Activated CD4-positive, alpha-beta T cell treated with anti-CD3 and anti-CD28 coated beads, Interleukin-2, amount 10 ng/mL, durations not matched to agents 24 days and 14 days (primary cell): ENCODE measurements around the gene ZNF496. TPM values are rescaled to one million over a fixed set of nuclear protein-coding genes. Genes with fewer than 3 reads are reported as not detected.
A peak's percentile ranks its signal among the peaks of the same experiment; 100 is the strongest.

ENCODE experiments used
- DNase-seq: peaks from one replicate; pipeline ENCODE4 v3.0.0; 2022
- H3K27ac Mint-ChIP-seq: one replicate; pipeline ENCODE4 v1.8.0; 2022; ENCODE audit warnings: mild to moderate bottlenecking, mixed read lengths
- H3K27me3 Mint-ChIP-seq: one replicate; pipeline ENCODE4 v1.8.0; 2022; ENCODE audit warnings: mixed read lengths
- H3K36me3 Mint-ChIP-seq: one replicate; pipeline ENCODE4 v1.8.0; 2022; ENCODE audit warnings: low read depth, mild to moderate bottlenecking, mixed read lengths
- H3K4me1 Mint-ChIP-seq: one replicate; pipeline ENCODE4 v1.8.0; 2021; ENCODE audit warnings: mixed read lengths
- H3K4me3 Mint-ChIP-seq: one replicate; pipeline ENCODE4 v1.8.0; 2022; ENCODE audit warnings: mild to moderate bottlenecking, moderate library complexity, mixed read lengths
- H3K9me3 Mint-ChIP-seq: one replicate; pipeline ENCODE4 v1.8.0; 2021; ENCODE audit warnings: mixed read lengths
- intact Hi-C: fragments of 100-400 bp; cut with micrococcal nuclease; formaldehyde crosslinking; loops from one replicate; pipeline ENCODE4 v1.15.1; 2023
- total RNA-seq: library from RNA; stranded (reverse); gene quantifications from 2 replicates; pipeline ENCODE4 v1.2.3, GENCODE V29; 2022

The ZNF496 gene
- total RNA-seq, 1 donor from 2014 or later: 15.7 TPM

DNA sequence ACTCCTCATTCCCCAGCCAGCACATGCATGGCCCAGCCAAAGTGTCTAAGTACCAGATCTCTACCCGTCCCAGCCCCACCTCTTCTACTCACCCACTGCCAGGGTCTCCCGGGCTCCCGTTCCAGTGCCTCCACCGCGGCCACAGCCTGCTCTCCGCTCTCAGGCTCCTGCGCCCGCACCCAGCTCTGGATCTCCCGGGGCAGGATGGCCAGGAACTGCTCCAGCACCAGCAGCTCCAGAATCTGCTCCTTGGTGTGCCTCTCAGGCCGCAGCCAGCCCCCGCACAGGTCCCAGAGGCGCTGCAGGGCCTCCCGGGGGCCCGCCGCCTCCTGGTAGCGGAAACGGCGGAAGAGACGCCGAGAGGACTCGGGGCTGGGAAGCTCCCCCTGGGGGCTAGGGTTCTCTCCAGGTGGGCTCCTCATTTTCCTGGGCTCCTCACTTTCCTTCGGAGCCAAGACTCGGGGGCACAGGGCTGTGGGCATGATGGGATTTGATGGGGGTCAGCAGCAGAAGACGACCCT lies 2.5 kb downstream of the ZNF496 start:
- Mint-ChIP-seq H3K27me3 (peaks cover 2% of the 10 kb centered on the region), H3K27ac (no peak overlapping the region), H3K4me3 (no peak overlapping the region), H3K4me1 (peaks cover 11% of the 10 kb centered on the region), H3K36me3 (peaks cover 18% of the 10 kb centered on the region), H3K9me3 (no peaks in the 10 kb centered on the region)
- intact Hi-C loops: no loop called here
- no peak for DNase-seq

DNA sequence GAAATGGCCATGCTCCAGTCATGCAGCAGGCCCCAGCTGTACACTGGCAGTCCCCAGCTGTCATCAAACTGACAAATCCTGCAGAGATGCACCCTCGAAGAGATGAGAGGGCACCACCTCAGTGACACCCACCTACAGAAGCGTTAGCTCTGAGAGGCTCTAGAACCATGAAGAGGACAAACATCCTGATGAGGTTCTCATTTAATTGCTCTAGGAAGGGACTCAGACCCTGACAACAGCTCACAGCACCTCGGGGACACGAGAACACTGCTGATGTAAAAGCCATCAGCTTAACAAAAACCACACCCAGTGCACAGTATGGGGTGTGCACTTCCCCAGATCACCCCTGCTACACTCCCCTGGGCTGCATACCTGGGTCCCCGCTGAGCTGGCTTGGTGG lies 3.4 kb downstream of the ZNF496 start:
- Mint-ChIP-seq H3K9me3 (no peaks in the 10 kb centered on the region), H3K4me1 (peaks cover 11% of the 10 kb centered on the region)
- intact Hi-C loops: no loop called here

DNA sequence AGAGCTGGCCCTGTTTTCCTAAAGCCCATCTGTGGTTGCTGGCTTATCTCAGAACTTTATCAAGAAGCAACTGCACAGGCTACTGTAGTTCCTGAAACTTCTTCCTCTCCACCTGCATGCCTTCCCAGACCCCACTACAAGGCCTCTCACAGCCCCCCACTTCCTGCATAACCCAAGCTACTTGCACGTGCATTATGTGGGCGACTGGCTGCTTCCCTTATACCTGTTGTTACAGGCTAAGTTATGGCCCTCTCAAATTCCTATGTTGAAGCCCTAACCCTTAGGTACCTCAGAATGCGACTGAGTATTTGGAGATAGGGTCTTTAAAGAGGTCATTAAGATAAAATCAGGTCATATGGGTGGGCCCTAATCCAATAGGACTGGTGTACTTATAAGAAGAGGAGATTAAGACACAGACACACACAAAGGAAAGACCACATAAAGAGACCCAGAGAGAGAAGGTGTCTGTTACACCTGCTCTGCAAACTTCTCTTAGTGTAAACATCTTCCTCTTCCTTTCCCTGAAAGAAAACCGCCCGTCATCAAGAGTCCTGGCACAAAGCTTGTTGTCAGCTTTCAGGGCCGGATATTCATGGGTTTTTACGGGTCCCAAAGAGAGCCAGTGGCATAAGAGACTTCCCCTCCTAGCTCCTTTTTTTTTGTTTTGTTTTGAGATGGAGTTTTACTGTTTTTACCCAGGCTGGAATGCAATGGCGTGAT lies 5.1 kb downstream of the ZNF496 start:
- Mint-ChIP-seq H3K27ac (no peak overlapping the region), H3K4me3 (no peak overlapping the region), H3K9me3 (no peaks in the 10 kb centered on the region), H3K36me3 (peaks cover 24% of the 10 kb centered on the region), H3K4me1 (peaks cover 16% of the 10 kb centered on the region), H3K27me3 (no peaks in the 10 kb centered on the region)
- intact Hi-C loops: no loop called here
- DNase-seq: no peak

More for the DNA sequence above, 3.4 kb downstream of the ZNF496 start:
- no peak for DNase-seq
- Mint-ChIP-seq H3K27ac (no peak overlapping the region), H3K27me3 (peaks cover 2% of the 10 kb centered on the region), H3K4me3 (no peak overlapping the region), H3K36me3 (peaks cover 18% of the 10 kb centered on the region)

DNA sequence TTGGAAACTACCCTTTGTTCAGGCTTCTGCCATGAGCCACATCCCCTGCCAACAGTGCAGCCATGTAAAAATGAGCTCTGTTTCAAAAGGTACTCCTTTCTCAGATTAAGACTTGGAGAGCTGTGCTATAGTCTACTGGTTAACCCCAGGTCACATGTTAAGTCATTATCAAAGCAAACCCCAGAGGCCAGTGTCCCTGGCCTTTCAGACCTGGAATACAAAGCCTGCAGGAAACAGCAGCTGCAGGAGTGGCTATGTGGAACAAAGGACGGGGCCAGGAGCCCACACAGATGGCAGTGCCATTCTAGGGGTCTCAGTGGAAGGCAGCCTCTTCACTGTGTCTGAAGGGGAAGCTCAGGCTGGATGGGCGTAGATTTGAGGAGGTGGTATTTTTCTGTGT lies 6.7 kb downstream of the ZNF496 start:
- no peaks in the 10 kb centered on the region for H3K9me3 Mint-ChIP-seq
- peaks cover 11% of the 10 kb centered on the region for H3K4me1 Mint-ChIP-seq
- intact Hi-C loops: no loop called here
- no peak overlapping the region for H3K4me3 Mint-ChIP-seq
- peaks cover 35% of the 10 kb centered on the region for H3K36me3 Mint-ChIP-seq
- no peak overlapping the region for H3K27ac Mint-ChIP-seq
- H3K27me3 Mint-ChIP-seq: no peaks in the 10 kb centered on the region
- no peak for DNase-seq

DNA sequence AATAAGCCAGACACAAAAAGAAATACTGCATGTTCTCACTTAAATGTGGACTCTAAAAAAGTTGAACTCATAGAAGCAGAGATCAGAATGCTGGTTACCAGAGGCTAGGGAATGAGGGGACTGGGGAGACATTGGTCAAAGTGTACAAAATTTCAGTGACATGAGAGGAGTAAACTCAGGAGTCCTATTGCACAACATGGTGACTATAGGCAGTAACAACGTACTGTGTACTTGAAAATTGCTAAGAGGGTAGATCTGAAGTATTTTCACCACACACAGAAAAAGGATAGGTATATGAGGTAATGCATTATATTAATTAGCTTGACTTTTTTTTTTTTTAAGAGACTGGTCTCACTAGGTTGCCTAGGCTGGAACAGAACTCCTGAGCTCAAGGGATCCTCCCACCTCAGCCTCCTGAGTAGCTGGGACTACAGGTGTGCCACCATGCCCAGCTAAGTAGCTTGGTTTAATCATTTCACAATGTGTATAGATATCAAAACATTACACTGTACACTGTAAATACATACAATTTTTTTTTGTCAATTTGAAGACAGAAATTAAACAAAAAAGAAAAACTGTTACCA lies 7.4 kb downstream of the ZNF496 start:
- Mint-ChIP-seq H3K9me3 (no peaks in the 10 kb centered on the region), H3K4me1 (peaks cover 12% of the 10 kb centered on the region), H3K36me3 (peaks cover 34% of the 10 kb centered on the region), H3K27me3 (no peaks in the 10 kb centered on the region), H3K27ac (no peak overlapping the region), H3K4me3 (no peak overlapping the region)
- DNase-seq: no peak
- intact Hi-C loops: no loop called here

DNA sequence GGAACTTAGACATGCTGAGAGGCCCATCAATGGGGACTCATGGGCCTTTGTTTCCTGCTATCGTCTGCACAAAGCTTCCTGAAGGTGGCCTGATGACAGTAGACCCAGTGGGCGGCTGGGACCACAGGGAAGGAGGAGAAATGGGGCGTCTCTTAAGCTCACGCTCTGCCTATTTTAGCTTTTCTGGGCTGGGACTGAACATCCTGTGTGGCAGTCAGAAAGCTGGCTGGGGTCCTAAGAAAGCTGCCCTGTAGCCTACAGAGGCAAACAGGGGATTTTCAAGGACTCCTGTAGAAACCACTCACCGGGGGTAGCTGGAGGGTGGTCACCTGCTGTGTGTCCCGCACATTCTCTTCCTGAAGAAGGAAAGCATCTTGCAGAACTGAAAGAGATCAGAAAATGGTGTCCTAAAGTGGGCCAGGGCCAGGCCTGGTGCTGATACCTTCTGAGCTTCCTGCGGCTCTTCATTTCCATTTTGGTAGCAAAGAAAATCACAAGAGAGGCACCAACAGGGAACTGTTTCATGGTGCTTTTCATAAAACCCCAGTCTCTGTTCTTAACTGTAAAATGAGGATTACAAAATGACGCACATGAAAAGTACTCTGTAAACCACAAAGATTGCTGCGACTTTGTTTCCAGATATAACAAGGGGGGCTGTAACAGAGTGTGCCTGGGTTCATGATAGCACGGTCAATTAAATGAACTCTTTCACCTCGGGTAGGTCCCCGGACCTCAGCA lies 8.6 kb downstream of the ZNF496 start:
- H3K4me3 Mint-ChIP-seq: peak overlapping the region; percentile 35
- H3K36me3 Mint-ChIP-seq: peaks cover 34% of the 10 kb centered on the region
- H3K4me1 Mint-ChIP-seq: peaks cover 13% of the 10 kb centered on the region

DNA sequence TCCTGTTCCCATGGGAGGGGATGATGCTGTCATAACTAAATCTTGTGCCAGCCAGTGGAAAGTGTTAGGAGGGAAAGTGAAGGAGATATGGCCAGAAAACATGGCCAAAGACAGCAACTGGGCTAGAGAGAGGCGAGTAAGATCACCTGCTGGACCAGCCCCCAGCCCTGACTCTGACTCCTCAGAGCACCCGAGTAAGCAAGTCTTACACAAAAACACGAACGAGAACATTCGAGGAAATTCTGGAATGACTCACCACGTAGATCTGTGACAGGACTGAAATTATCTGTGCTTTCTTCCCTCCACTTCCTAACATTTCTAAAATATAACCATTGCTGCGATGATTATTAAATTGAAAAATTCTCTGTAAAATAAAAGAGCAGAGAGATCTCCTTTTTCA lies 9.2 kb downstream of the ZNF496 start:
- no peak for DNase-seq
- Mint-ChIP-seq H3K27me3 (no peaks in the 10 kb centered on the region), H3K4me3 (peak overlapping the region; percentile 35), H3K36me3 (peaks cover 32% of the 10 kb centered on the region), H3K9me3 (no peaks in the 10 kb centered on the region), H3K27ac (peak overlapping the region; percentile 63), H3K4me1 (peaks cover 13% of the 10 kb centered on the region)
- intact Hi-C loops: no loop called here

More for the DNA sequence above, 8.6 kb downstream of the ZNF496 start:
- intact Hi-C loops: no loop called here
- Mint-ChIP-seq H3K27me3 (no peaks in the 10 kb centered on the region), H3K9me3 (no peaks in the 10 kb centered on the region), H3K27ac (peak overlapping the region; percentile 63)
- peak; percentile 61 for DNase-seq

DNA sequence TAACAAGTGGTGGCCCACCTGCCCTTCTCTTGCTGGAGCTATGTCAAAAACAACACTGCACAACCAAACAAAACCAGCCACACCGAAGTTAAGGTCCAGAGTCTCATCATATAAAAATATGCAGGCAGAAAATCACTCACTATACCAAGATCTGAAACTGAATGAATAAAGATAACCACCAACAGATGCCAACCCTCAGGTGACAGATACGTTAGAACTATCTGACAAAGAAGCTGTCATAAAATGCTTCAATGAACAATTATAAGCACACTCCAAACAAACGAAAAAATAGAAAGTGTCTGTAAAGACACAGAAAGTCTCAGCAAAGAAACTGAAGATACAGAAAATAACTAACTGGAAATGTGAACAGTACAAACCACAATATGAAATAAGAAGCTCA lies 14.0 kb downstream of the ZNF496 start:
- H3K27ac Mint-ChIP-seq: no peak overlapping the region

DNA sequence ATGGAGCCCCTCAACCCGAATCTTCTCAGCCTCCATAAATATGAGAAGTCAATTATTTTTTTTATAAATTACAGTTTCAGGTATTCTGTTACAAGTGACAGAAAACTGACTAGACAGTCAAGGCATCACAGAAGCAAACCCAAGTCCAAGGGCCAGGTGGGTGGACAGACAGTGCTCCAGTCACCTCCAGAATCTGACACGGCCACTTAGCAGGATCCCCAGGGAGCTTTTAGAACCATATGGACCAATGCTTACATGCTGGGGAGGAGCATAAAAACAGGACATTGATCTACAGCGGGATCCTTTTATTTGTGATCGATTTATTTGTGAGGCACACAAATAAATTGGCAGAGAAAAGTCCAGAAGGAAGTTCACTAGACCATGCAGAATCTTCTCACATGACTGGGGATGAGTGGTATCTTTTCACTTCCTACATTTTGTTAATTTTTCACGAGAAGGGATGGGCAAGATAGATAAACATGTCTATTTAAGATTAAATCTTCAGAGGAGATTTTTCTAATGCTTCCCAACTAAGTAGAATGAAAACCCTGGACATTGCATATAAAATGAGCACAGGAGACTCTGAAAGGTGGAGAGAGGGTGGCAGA lies 15.0 kb downstream of the ZNF496 start:
- intact Hi-C loops: no loop called here
- peaks cover 2% of the 10 kb centered on the region for H3K4me1 Mint-ChIP-seq
- no peaks in the 10 kb centered on the region for H3K9me3 Mint-ChIP-seq
- no peak overlapping the region for H3K27ac Mint-ChIP-seq
- H3K4me3 Mint-ChIP-seq: no peak overlapping the region
- H3K36me3 Mint-ChIP-seq: peaks cover 21% of the 10 kb centered on the region
- no peak for DNase-seq
- no peaks in the 10 kb centered on the region for H3K27me3 Mint-ChIP-seq

More for the DNA sequence above, 14.0 kb downstream of the ZNF496 start:
- intact Hi-C loops: no loop called here
- H3K4me1 Mint-ChIP-seq: peaks cover 7% of the 10 kb centered on the region
- peaks cover 26% of the 10 kb centered on the region for H3K36me3 Mint-ChIP-seq
- DNase-seq: no peak
- H3K27me3 Mint-ChIP-seq: no peaks in the 10 kb centered on the region
- H3K4me3 Mint-ChIP-seq: no peak overlapping the region
- H3K9me3 Mint-ChIP-seq: no peaks in the 10 kb centered on the region

DNA sequence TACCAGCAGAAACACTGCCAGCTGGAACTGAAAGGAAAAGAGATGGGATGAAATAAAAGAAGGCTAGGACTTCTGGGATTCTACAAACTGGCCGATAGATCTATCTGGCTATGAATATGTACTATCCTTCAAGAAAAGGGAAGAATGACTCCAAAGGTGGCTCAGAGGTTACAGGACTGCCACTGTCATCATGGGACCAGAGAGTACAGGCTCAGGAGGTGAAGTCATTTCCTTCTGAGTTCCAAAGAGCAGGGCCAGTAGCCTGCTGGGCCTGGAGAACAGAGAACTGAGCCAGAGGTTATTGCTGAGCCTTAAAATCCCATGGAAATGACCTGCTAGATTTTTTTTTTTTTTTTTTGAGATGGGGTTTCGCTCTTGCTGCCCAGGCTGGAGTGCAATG lies 27.6 kb downstream of the ZNF496 start:
- Mint-ChIP-seq H3K27me3 (no peaks in the 10 kb centered on the region), H3K9me3 (no peaks in the 10 kb centered on the region), H3K27ac (no peak overlapping the region), H3K4me3 (no peak overlapping the region), H3K4me1 (no peaks in the 10 kb centered on the region), H3K36me3 (peaks cover 18% of the 10 kb centered on the region)
- DNase-seq: no peak
- intact Hi-C loops: no loop called here

DNA sequence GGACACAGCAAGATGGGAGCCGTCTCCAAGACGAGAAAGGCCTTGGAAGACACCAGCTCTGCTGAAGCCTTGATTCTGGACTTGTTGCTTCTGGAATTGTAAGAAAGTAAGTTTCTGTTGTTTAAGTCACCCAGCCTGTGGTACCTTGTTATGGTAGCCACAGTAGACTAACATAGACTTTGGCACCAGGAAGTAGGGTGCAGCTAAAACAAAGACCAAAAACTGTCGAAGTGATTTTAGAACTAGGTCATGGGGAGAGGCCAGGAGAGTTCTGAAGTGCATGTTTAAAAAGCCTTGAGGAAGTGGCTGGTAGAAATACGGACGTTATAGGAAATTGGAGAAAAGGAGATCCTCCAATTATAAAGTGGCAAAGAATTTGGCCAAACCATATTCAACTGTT lies 28.5 kb downstream of the ZNF496 start:
- no peaks in the 10 kb centered on the region for H3K9me3 Mint-ChIP-seq
- H3K27me3 Mint-ChIP-seq: no peaks in the 10 kb centered on the region
- H3K4me1 Mint-ChIP-seq: no peaks in the 10 kb centered on the region
- DNase-seq: no peak
- intact Hi-C loops: no loop called here
- H3K27ac Mint-ChIP-seq: no peak overlapping the region
- peaks cover 18% of the 10 kb centered on the region for H3K36me3 Mint-ChIP-seq
- H3K4me3 Mint-ChIP-seq: no peak overlapping the region

DNA sequence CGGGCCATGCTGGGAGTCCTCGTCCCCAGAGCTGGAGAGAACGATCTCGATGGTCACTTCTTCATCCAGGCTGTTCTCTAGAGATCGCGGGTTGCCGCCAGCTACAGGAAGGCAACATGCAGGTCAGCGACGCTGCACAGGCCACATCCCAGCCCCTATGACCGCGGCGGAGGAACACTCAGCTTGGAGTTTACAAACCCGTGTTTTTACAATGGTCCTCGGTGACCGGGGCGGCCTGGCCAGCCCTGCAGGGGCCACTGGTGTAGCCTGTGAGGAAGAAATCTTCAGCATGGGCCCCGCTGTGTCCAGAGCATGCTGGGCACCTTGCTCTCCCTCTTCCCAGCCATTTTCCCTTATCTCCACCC lies 30.5 kb downstream of the ZNF496 start:
- H3K36me3 Mint-ChIP-seq: peaks cover 16% of the 10 kb centered on the region
- no peaks in the 10 kb centered on the region for H3K9me3 Mint-ChIP-seq
- H3K4me3 Mint-ChIP-seq: no peak overlapping the region
- intact Hi-C loops: no loop called here
- no peaks in the 10 kb centered on the region for H3K27me3 Mint-ChIP-seq
- DNase-seq: no peak
- H3K27ac Mint-ChIP-seq: no peak overlapping the region
- H3K4me1 Mint-ChIP-seq: peaks cover 4% of the 10 kb centered on the region

DNA sequence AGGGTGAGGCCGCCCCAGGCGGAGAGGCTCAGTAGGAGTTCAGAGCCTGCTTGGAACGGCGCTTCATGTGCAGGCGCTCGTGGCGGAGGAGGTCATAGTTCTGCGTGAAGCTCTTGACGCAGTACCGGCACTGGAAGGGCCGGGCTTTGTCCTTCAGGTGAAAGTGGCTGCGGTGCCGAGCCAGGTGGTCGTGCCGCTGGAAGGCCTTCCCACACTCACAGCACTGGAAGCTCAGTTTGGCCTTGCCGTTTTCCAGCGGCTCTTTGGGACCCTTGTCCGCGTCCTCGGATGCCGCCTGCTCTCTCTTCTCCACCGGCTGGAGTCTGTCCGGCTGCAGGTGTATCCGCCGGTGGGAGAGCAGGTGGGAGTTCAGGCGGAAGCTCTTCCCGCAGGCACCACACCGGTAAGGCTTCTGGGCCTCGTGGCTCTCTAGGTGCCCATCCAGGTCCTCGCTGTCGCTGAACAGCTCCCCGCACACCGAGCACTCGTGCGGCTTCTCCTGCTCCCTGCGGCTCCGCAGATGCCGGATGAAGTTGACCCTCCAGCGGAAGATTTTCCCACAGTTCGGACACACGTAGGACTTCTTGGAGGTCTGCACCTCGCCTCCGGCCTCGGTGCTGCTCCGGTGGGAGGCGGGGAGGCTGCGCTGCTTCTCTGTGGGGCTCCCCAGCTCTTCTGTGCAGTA lies 31.0 kb downstream of the ZNF496 start:
- intact Hi-C loops: no loop called here
- no peaks in the 10 kb centered on the region for H3K27me3 Mint-ChIP-seq

More for the DNA sequence above, 31.0 kb downstream of the ZNF496 start:
- H3K9me3 Mint-ChIP-seq: no peaks in the 10 kb centered on the region
- H3K36me3 Mint-ChIP-seq: peaks cover 14% of the 10 kb centered on the region
- H3K4me3 Mint-ChIP-seq: no peak overlapping the region
- H3K4me1 Mint-ChIP-seq: peaks cover 4% of the 10 kb centered on the region
- no peak overlapping the region for H3K27ac Mint-ChIP-seq
- DNase-seq: no peak
